ENCODE data around the gene NDRG2. TPM values are rescaled to one million over a fixed set of nuclear protein-coding genes. Genes with fewer than 3 reads are reported as not detected.

Gene NDRG2
- total and polyA plus RNA-seq, 2 donors (not counting 1 experiment from before 2014, with no cell fraction given), result 0.32 to 0.50 TPM

DNA sequence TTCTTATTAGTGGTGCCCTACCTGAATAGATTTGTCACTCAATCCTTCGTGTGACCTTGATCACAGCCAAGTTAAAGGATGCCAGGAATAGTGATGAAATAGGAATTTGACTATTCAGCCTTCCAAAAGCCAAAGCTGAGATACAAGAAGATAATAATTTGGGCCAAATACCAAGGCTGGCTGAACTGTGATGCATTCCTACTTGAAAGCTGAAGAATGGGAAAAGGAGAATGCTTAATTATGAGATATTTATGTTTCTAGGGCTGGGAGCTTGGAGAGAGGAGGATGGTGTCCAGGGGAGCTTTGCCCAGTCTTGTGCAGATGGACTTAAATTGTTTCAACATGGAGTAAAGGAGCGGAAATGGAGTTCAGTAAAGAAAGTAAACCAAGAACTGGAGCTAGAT lies 22.5 kb upstream of the NDRG2 start:
- no peak overlapping the region for H3K4me2 ChIP-seq (ENCODE audit: extremely low read depth, insufficient read depth, low read length)
- no peak overlapping the region for H3K9ac ChIP-seq (ENCODE audit: insufficient read depth, low read length)
- H3K36me3 ChIP-seq (ENCODE audit: control insufficient read depth, insufficient read depth, low read length), result no peaks in the 10 kb centered on the region
- H2AFZ ChIP-seq (ENCODE audit: low read length), result no peak overlapping the region
- H3K27me3 ChIP-seq (ENCODE audit: control insufficient read depth, insufficient read depth, low read length), result peaks cover 8% of the 10 kb centered on the region
- H3K4me3 ChIP-seq (replicated peaks in 1 of 4; ENCODE audit: control extremely low read depth in 1 of 4, insufficient read depth in 1 of 4, low read depth in 3 of 4, low read length in 4 of 4), result no peak overlapping the region
- no peak overlapping the region for H3K27ac ChIP-seq (ENCODE audit: insufficient read depth, low read length)
- H3K9me3 ChIP-seq (ENCODE audit: control insufficient read depth, insufficient read depth, low read depth, low read length), result no peaks in the 10 kb centered on the region
- no peaks in the 10 kb centered on the region for H4K20me1 ChIP-seq (ENCODE audit: control insufficient read depth, extremely low read depth, insufficient read depth, low read length)
- H3K4me1 ChIP-seq (ENCODE audit: control insufficient read depth, extremely low read depth, insufficient read depth, low read length), result no peaks in the 10 kb centered on the region
- TF ChIP-seq EZH2 (IDR thresholded peaks at IDR 0.05; ENCODE audit: low read length, missing control alignments), result no peak
- TF ChIP-seq, protein P1, sequence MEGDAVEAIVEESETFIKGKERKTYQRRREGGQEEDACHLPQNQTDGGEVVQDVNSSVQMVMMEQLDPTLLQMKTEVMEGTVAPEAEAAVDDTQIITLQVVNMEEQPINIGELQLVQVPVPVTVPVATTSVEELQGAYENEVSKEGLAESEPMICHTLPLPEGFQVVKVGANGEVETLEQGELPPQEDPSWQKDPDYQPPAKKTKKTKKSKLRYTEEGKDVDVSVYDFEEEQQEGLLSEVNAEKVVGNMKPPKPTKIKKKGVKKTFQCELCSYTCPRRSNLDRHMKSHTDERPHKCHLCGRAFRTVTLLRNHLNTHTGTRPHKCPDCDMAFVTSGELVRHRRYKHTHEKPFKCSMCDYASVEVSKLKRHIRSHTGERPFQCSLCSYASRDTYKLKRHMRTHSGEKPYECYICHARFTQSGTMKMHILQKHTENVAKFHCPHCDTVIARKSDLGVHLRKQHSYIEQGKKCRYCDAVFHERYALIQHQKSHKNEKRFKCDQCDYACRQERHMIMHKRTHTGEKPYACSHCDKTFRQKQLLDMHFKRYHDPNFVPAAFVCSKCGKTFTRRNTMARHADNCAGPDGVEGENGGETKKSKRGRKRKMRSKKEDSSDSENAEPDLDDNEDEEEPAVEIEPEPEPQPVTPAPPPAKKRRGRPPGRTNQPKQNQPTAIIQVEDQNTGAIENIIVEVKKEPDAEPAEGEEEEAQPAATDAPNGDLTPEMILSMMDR (conservative IDR thresholded peaks at IDR 0.05 in 1 of 2, IDR thresholded peaks at IDR 0.05 in 1 of 2; ENCODE audit: low read depth in 1 of 2, low read length in 2 of 2), result no peak
- DNase-seq (ENCODE audit: low read depth in 2 of 2), result peak in 1 of 2 donors; percentile 71
- H3K79me2 ChIP-seq (ENCODE audit: control insufficient read depth, insufficient read depth, low read length), result no peaks in the 10 kb centered on the region

DNA sequence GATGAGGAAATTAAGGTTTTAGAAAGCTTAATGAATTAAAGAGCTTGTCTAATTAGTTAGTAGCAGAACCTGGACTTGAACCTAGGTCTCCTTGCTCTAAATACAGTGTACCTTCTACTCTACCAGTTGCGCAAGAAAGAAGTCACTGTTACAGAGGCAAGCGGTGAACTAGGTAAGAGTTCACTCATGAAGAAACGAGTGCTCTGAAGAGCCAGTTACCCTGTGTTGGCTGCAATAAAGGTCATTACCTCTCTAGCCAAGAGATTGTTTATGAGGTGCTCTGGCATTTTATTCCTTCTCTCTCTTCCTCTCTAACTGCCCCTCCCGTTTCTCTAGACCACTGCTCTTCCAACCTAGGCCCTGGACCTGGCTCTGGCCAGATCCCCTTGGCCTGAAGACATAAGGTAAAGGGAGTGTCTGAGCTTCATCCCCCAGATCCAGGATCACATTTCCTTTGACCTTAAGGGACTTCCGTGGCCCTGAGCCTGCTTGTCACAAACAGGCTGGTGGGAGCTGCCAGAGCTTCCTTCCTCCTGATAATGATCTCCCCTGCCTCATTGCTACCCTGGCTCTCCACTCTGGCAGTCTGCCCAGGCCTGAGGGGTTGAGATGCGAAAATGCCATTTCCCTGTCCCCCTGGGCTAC lies 19.2 kb upstream of the NDRG2 start:
- no peaks in the 10 kb centered on the region for H3K4me1 ChIP-seq (ENCODE audit: control insufficient read depth, extremely low read depth, insufficient read depth, low read length)
- no peak for TF ChIP-seq EZH2 (IDR thresholded peaks at IDR 0.05; ENCODE audit: low read length, missing control alignments)
- TF ChIP-seq, protein P1 (conservative IDR thresholded peaks at IDR 0.05 in 1 of 2, IDR thresholded peaks at IDR 0.05 in 1 of 2; ENCODE audit: low read depth in 1 of 2, low read length in 2 of 2), result no peak
- H3K79me2 ChIP-seq (ENCODE audit: control insufficient read depth, insufficient read depth, low read length), result no peaks in the 10 kb centered on the region
- H3K27me3 ChIP-seq (ENCODE audit: control insufficient read depth, insufficient read depth, low read length), result peaks cover 8% of the 10 kb centered on the region
- H3K9ac ChIP-seq (ENCODE audit: insufficient read depth, low read length), result no peak overlapping the region
- H3K36me3 ChIP-seq (ENCODE audit: control insufficient read depth, insufficient read depth, low read length), result no peaks in the 10 kb centered on the region
- H2AFZ ChIP-seq (ENCODE audit: low read length), result no peak overlapping the region
- no peak overlapping the region for H3K4me3 ChIP-seq (replicated peaks in 1 of 4; ENCODE audit: control extremely low read depth in 1 of 4, insufficient read depth in 1 of 4, low read depth in 3 of 4, low read length in 4 of 4)
- no peak for DNase-seq (ENCODE audit: low read depth in 2 of 2)
- H3K9me3 ChIP-seq (ENCODE audit: control insufficient read depth, insufficient read depth, low read depth, low read length), result no peaks in the 10 kb centered on the region
- H3K27ac ChIP-seq (ENCODE audit: insufficient read depth, low read length), result no peak overlapping the region
- H3K4me2 ChIP-seq (ENCODE audit: extremely low read depth, insufficient read depth, low read length), result no peak overlapping the region
- no peaks in the 10 kb centered on the region for H4K20me1 ChIP-seq (ENCODE audit: control insufficient read depth, extremely low read depth, insufficient read depth, low read length)

DNA sequence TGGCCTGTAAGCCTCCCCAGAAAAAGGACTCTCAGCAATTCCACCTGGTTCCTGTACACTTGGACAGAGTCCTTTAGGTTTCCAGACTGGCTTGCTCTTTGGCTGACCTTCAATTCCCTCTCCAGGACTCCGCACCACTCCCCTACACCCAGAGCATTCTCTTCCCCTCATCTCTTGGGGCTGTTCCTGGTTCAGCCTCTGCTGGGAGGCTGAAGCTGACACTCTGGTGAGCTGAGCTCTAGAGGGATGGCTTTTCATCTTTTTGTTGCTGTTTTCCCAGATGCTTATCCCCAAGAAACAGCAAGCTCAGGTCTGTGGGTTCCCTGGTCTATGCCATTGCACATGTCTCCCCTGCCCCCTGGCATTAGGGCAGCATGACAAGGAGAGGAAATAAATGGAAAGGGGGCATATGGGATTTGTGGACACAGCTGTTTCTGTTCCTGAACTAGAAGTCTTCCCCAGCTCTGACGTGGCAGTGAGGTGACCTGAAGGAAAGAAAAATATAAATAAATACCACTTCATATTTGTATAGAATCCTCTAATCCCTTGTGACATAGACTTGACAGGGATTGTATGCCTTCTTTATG lies 18.6 kb upstream of the NDRG2 start:
- Histone ChIP-seq H4K20me1 (ENCODE audit: control insufficient read depth, extremely low read depth, insufficient read depth, low read length) (no peaks in the 10 kb centered on the region), H3K9ac (ENCODE audit: insufficient read depth, low read length) (no peak overlapping the region), H3K27ac (ENCODE audit: insufficient read depth, low read length) (no peak overlapping the region), H3K79me2 (ENCODE audit: control insufficient read depth, insufficient read depth, low read length) (no peaks in the 10 kb centered on the region), H2AFZ (ENCODE audit: low read length) (no peak overlapping the region), H3K4me3 (replicated peaks in 1 of 4; ENCODE audit: control extremely low read depth in 1 of 4, insufficient read depth in 1 of 4, low read depth in 3 of 4, low read length in 4 of 4) (no peak overlapping the region), H3K36me3 (ENCODE audit: control insufficient read depth, insufficient read depth, low read length) (no peaks in the 10 kb centered on the region), H3K27me3 (ENCODE audit: control insufficient read depth, insufficient read depth, low read length) (peaks cover 8% of the 10 kb centered on the region), H3K4me2 (ENCODE audit: extremely low read depth, insufficient read depth, low read length) (no peak overlapping the region), H3K9me3 (ENCODE audit: control insufficient read depth, insufficient read depth, low read depth, low read length) (no peaks in the 10 kb centered on the region), H3K4me1 (ENCODE audit: control insufficient read depth, extremely low read depth, insufficient read depth, low read length) (no peaks in the 10 kb centered on the region)
- DNase-seq (ENCODE audit: low read depth in 2 of 2), result no peak
- no peak for TF ChIP-seq EZH2 (IDR thresholded peaks at IDR 0.05; ENCODE audit: low read length, missing control alignments)
- TF ChIP-seq, protein P1 (conservative IDR thresholded peaks at IDR 0.05 in 1 of 2, IDR thresholded peaks at IDR 0.05 in 1 of 2; ENCODE audit: low read depth in 1 of 2, low read length in 2 of 2), result no peak

All from fibroblast of lung (primary cell).